ENCODE measurements around the gene DNAJA4.

Gene DNAJA4

GRCh38 chr15:78317145-78317836 is 52.9 kb downstream of the DNAJA4 start:
- no peak for DNase-seq

- no peak for DNase-seq
Measured at GRCh38 chr15:78319588-78319987, 55.2 kb downstream of the DNAJA4 start.

GRCh38 chr15:78320183-78320582 is 55.8 kb downstream of the DNAJA4 start:
- DNase-seq = no peak

GRCh38 chr15:78321041-78321570 is 56.7 kb downstream of the DNAJA4 start:
- no peak for DNase-seq

- DNase-seq = no peak
Measured at GRCh38 chr15:78321786-78322185, 57.4 kb downstream of the DNAJA4 start.

GRCh38 chr15:78322243-78322642 is 57.9 kb downstream of the DNAJA4 start:
- no peak for DNase-seq

- DNase-seq = no peak
Measured at GRCh38 chr15:78322724-78323521, 58.6 kb downstream of the DNAJA4 start.

GRCh38 chr15:78323693-78324092 is 59.3 kb downstream of the DNAJA4 start:
- DNase-seq = no peak

- no peak for DNase-seq
Measured at GRCh38 chr15:78324144-78324543, 59.8 kb downstream of the DNAJA4 start.

GRCh38 chr15:78325092-78325843 is 60.9 kb downstream of the DNAJA4 start:
- no peak for DNase-seq

GRCh38 chr15:78327466-78327865 is 63.1 kb downstream of the DNAJA4 start:
- DNase-seq = no peak

GRCh38 chr15:78329625-78330024 is 65.3 kb downstream of the DNAJA4 start:
- no peak for DNase-seq
